ENCODE results near the gene S100A5.

DNA sequence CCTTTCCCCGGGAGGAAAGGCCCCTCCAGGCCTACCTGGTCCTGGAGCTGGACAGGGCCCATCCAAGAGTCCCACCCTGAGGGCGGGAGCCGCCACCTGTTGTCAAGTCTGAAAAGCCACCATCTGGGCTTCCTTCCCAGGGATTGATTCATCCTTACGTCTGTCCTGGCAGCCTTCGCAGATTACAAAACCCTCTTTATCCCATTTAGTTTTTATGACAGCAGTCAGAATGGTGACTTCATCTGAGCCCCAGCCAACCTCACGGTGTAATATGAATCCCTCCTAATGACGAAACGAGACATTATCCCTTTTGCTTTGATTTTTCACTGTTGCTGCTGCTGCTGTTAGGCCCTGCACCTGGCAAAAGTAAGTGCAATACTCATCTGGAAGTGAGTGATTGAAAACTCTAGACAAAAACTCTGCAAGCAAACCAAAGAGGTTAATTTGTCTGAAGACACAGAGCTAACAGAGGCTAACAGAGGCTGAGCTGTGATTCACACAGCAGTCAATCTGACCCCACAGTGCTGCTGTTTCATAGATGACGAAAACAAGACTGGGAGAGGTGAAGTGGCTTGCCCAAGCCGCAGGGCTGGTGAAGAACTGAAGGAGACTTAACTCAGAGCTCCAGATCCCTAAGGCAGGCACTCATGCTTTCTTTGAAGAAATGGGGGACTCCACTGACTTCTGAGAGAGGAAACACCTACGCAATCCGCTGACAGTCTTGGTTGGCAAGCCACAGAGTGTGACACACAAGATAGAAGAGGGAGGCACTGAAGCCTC is 50.3 kb downstream of the S100A5 start:
- TF ChIP-seq, protein P1, sequence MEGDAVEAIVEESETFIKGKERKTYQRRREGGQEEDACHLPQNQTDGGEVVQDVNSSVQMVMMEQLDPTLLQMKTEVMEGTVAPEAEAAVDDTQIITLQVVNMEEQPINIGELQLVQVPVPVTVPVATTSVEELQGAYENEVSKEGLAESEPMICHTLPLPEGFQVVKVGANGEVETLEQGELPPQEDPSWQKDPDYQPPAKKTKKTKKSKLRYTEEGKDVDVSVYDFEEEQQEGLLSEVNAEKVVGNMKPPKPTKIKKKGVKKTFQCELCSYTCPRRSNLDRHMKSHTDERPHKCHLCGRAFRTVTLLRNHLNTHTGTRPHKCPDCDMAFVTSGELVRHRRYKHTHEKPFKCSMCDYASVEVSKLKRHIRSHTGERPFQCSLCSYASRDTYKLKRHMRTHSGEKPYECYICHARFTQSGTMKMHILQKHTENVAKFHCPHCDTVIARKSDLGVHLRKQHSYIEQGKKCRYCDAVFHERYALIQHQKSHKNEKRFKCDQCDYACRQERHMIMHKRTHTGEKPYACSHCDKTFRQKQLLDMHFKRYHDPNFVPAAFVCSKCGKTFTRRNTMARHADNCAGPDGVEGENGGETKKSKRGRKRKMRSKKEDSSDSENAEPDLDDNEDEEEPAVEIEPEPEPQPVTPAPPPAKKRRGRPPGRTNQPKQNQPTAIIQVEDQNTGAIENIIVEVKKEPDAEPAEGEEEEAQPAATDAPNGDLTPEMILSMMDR (IDR thresholded peaks at IDR 0.05), result no peak
- no peak for TF ChIP-seq POLR2A (IDR thresholded peaks at IDR 0.05)
